GM12891 (cell line): ENCODE data around the gene ARHGEF37.

ENCODE experiments used
- POLR2A ChIP-seq: IDR thresholded peaks from 2 replicates; pipeline ENCODE4 v1.6.1; 2011; ENCODE audit warnings: low read depth, low read length, control low read depth
- POLR2AphosphoS5 ChIP-seq: IDR thresholded peaks from 2 replicates; pipeline ENCODE4 v1.6.1; 2011; ENCODE audit warnings: low read depth, low read length, control low read depth
- TAF1 ChIP-seq: IDR thresholded peaks from 2 replicates; pipeline ENCODE4 v1.6.1; 2011; ENCODE audit warnings: low read depth, low read length, control low read depth

- TF ChIP-seq TAF1: no peak
- no peak for TF ChIP-seq POLR2A
- TF ChIP-seq POLR2AphosphoS5: no peak
Observed at GRCh38 chr5:149615976-149616375, 34.7 kb downstream of the ARHGEF37 start.
